ENCODE data around the gene HNRNPH2.

The HNRNPH2 gene

DNA sequence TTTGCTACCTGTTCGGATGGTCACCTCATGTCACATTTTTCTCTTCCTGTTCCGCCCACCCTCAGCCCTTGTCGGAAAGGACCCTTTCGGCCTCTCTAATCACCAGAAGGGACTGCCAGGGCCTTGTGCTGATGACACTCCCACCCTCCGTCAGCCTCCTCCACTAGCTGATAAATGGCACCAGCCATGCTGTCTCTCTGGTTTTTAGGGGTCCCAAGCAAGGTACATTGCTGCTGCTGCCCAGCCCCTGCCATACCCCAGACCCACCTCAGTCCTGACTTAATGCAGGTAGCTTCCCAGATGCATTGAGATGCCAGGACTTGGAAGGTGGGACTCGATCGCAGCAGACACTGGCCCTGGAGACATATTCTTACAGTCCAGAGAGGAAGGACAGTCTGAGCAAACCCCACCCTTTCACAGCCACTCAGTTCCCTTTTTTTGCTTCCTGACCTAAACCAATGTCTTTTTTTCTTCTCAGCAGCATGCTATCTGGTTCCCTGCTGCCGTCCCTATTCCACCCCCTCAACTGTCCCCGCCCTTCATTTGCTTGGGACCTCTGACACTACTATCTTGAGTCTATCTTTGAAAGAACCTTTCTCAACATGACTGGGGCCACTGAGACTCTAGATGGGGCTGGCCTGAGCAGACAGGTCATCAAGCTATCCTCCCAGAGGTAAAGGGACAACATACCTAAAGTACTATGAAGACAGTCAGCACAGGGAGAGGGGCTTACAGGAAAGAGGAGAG lies 22.1 kb upstream of the HNRNPH2 start, which contains the start of gene BTK:
Gene BTK, minus strand, starts transcription at position 397 of the 747 bp plus-strand sequence. CDS start 10,907 bp downstream, outside the sequence.
- in situ Hi-C loops (cut with MboI; ENCODE audit: low sequenced_read_pairs, unreplicated experiment), result no loop called here
- DNase-seq (ENCODE audit: low spot score), result peak; percentile 62
- TF ChIP-seq, protein P1, sequence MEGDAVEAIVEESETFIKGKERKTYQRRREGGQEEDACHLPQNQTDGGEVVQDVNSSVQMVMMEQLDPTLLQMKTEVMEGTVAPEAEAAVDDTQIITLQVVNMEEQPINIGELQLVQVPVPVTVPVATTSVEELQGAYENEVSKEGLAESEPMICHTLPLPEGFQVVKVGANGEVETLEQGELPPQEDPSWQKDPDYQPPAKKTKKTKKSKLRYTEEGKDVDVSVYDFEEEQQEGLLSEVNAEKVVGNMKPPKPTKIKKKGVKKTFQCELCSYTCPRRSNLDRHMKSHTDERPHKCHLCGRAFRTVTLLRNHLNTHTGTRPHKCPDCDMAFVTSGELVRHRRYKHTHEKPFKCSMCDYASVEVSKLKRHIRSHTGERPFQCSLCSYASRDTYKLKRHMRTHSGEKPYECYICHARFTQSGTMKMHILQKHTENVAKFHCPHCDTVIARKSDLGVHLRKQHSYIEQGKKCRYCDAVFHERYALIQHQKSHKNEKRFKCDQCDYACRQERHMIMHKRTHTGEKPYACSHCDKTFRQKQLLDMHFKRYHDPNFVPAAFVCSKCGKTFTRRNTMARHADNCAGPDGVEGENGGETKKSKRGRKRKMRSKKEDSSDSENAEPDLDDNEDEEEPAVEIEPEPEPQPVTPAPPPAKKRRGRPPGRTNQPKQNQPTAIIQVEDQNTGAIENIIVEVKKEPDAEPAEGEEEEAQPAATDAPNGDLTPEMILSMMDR (IDR thresholded peaks at IDR 0.05; ENCODE audit: borderline replicate concordance, control extremely low read depth, extremely low read depth, insufficient read depth, missing control alignments), result no peak

- in situ Hi-C loops (cut with MboI; ENCODE audit: low sequenced_read_pairs, unreplicated experiment), result no loop called here
- TF ChIP-seq, protein P1 (IDR thresholded peaks at IDR 0.05; ENCODE audit: borderline replicate concordance, control extremely low read depth, extremely low read depth, insufficient read depth, missing control alignments), result no peak
- DNase-seq (ENCODE audit: low spot score), result no peak
Observed at GRCh38 chrX:101386542-101386885, 21.5 kb upstream of the HNRNPH2 start.

DNA sequence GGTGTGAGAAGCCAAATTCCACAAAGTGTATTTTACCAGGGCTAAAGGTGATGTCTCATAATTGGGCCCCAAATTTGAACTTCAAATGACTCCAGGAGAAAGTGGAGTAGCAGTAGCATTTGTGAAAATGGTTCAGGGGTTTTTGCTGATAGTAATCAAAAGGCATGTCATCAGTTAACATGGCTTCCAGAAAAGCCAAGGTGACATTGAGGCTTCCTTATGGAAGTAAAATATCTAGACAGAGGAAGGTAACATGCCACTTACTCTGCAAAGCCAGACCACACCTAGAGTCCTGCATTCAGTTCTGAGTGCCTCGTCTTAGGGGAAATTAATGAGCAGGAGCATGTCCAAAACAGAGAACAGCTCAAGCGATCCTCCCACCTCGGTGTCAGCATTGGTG lies 19.4 kb upstream of the HNRNPH2 start:
- TF ChIP-seq, protein P1 (IDR thresholded peaks at IDR 0.05; ENCODE audit: borderline replicate concordance, control extremely low read depth, extremely low read depth, insufficient read depth, missing control alignments), result no peak
- in situ Hi-C loops (cut with MboI; ENCODE audit: low sequenced_read_pairs, unreplicated experiment), result no loop called here
- no peak for DNase-seq (ENCODE audit: low spot score)

DNA sequence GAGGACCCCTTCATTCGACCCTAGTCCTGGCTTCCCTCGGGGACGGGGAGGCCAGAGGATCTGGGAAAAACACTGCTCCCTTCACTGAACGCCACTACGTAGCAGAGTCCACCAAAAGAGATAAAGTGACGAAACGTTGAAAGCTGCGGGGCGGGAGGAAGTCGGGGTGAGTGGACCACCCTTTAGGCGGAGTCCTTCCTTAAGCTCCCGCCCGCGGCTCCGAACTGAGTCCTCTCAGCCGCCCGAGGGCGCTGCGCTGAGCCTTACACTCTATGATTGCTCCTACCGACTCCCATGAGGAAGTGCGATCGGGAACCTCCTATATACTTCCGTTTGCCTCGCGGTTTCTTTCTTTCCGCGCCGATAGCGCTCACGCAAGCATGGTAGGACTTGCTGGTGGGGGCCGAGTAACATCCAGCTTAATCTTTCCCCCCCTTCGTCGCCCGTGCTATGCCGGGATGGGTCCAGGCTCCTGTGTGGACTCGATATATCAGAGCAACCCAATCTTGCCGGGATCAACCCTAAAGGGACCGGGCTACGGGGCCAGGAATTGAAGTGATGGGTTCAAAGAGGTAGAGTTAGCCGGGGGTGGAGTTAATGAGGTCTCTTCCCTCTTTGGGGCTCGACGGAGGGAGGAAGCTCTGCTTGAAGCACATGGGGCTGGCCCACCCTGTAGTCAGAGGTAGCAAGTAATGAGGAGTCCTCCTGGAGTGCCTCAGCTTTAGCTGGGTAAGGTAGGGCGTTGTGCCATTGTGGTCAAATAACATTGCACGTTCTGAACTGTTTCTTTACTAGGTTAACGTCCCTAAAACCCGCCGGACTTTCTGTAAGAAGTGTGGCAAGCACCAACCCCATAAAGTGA lies 17.1 kb upstream of the HNRNPH2 start, which contains the start of gene RPL36A:
Gene RPL36A, plus strand, starts transcription at position 348 of the 862 bp plus-strand sequence. Its CDS starts 33 bp downstream, at position 381.
- in situ Hi-C loops (cut with MboI; ENCODE audit: low sequenced_read_pairs, unreplicated experiment), result no loop called here
- TF ChIP-seq, protein P1 (IDR thresholded peaks at IDR 0.05; ENCODE audit: borderline replicate concordance, control extremely low read depth, extremely low read depth, insufficient read depth, missing control alignments), result peak; percentile 66

DNA sequence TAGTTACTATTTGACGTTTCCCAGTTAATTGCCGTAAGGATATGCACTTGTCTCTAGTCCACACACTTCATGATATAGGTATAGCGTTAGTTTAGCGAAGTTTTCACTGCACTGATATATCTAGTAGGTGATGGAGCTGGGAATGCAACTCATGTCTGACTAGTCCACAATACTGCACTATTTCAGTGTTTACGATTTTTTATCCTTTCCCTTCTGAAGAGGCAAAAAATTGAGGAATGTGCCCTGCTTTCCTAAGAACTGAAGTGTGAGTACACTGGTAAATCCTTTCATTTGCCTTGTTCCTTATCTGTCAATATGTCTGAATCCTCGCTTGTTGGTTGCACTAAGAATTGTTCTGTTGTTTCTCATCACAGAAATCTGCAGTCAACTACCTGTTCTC lies 16.2 kb upstream of the HNRNPH2 start:
- no peak for DNase-seq (ENCODE audit: low spot score)
- in situ Hi-C loops (cut with MboI; ENCODE audit: low sequenced_read_pairs, unreplicated experiment), result no loop called here
- TF ChIP-seq, protein P1 (IDR thresholded peaks at IDR 0.05; ENCODE audit: borderline replicate concordance, control extremely low read depth, extremely low read depth, insufficient read depth, missing control alignments), result no peak

More for the DNA sequence above, 17.1 kb upstream of the HNRNPH2 start, which contains the start of gene RPL36A:
- peak; percentile 77 for DNase-seq (ENCODE audit: low spot score)

- no peak for DNase-seq (ENCODE audit: low spot score)
- TF ChIP-seq, protein P1 (IDR thresholded peaks at IDR 0.05; ENCODE audit: borderline replicate concordance, control extremely low read depth, extremely low read depth, insufficient read depth, missing control alignments), result no peak
- in situ Hi-C loops (cut with MboI; ENCODE audit: low sequenced_read_pairs, unreplicated experiment), result no loop called here
Observed at GRCh38 chrX:101393530-101394305, 14.3 kb upstream of the HNRNPH2 start.
